ENCODE results near the gene PIK3R5. TPM values are rescaled to one million over a fixed set of nuclear protein-coding genes. Genes with fewer than 3 reads are reported as not detected.

PIK3R5 gene
- polyA plus RNA-seq, 1 experiment, result 0.02 TPM

- no peak for TF ChIP-seq CTCF (IDR thresholded peaks at IDR 0.05; ENCODE audit: insufficient read depth, low read depth, low read length)
- no peak for DNase-seq (ENCODE audit: low read depth)
- Histone ChIP-seq H3K27me3 (ENCODE audit: control insufficient read depth, insufficient read depth, low read length) (no peaks in the 10 kb centered on the region), H3K4me3 (ENCODE audit: low read depth, low read length) (no peak overlapping the region), H3K36me3 (ENCODE audit: control insufficient read depth, insufficient read depth, low read length) (no peaks in the 10 kb centered on the region)
- POLR2A ChIA-PET, result no interaction called here
- CTCF ChIA-PET, result interaction anchor here (0.6 to 1.1 kb wide), 2 partner anchors 30 to 632 kb away, joined by 4 read pairs; no protein-coding TSS in a partner anchor
These were observed 46.6 kb downstream of the PIK3R5 start for GRCh38 chr17:8918807-8919465.

GRCh38 chr17:8916466-8916865, 49.0 kb downstream of the PIK3R5 start:
- Histone ChIP-seq H3K4me3 (ENCODE audit: low read depth, low read length) (no peak overlapping the region), H3K36me3 (ENCODE audit: control insufficient read depth, insufficient read depth, low read length) (no peaks in the 10 kb centered on the region), H3K27me3 (ENCODE audit: control insufficient read depth, insufficient read depth, low read length) (peaks cover 2% of the 10 kb centered on the region; the same call in 1 of the 2 replicates)
- DNase-seq (ENCODE audit: low read depth), result no peak
- ChIA-PET CTCF (interaction anchor here (1.2 kb wide), 1 partner anchor 26 kb away, joined by 3 read pairs; no protein-coding TSS in a partner anchor), POLR2A (no interaction called here)
- no peak for TF ChIP-seq CTCF (IDR thresholded peaks at IDR 0.05; ENCODE audit: insufficient read depth, low read depth, low read length)

GRCh38 chr17:8914554-8914953, 51.0 kb downstream of the PIK3R5 start:
- Histone ChIP-seq H3K27me3 (ENCODE audit: control insufficient read depth, insufficient read depth, low read length) (peaks cover 4% of the 10 kb centered on the region; the same call in 1 of the 2 replicates), H3K36me3 (ENCODE audit: control insufficient read depth, insufficient read depth, low read length) (no peaks in the 10 kb centered on the region), H3K4me3 (ENCODE audit: low read depth, low read length) (no peak overlapping the region)
- ChIA-PET CTCF (interaction anchor here (1.7 kb wide), 1 partner anchor 19 kb away, joined by 5 read pairs; no protein-coding TSS in a partner anchor), POLR2A (no interaction called here)
- no peak for DNase-seq (ENCODE audit: low read depth)
- no peak for TF ChIP-seq CTCF (IDR thresholded peaks at IDR 0.05; ENCODE audit: insufficient read depth, low read depth, low read length)

GRCh38 chr17:8913879-8914278, 51.6 kb downstream of the PIK3R5 start:
- DNase-seq (ENCODE audit: low read depth), result no peak
- ChIA-PET CTCF (interaction anchor here (1.3 kb wide), 1 partner anchor 25 kb away, joined by 3 read pairs; no protein-coding TSS in a partner anchor), POLR2A (no interaction called here)
- TF ChIP-seq CTCF (IDR thresholded peaks at IDR 0.05; ENCODE audit: insufficient read depth, low read depth, low read length), result no peak
- H3K4me3 ChIP-seq (ENCODE audit: low read depth, low read length), result no peak overlapping the region
- peaks cover 5% of the 10 kb centered on the region; the same call in 1 of the 2 replicates for H3K27me3 ChIP-seq (ENCODE audit: control insufficient read depth, insufficient read depth, low read length)
- H3K36me3 ChIP-seq (ENCODE audit: control insufficient read depth, insufficient read depth, low read length), result no peaks in the 10 kb centered on the region

GRCh38 chr17:8913091-8913490, 52.4 kb downstream of the PIK3R5 start:
- CTCF ChIA-PET, result interaction anchor here (1.3 to 3.8 kb wide), 2 partner anchors 18 to 24 kb away, joined by 3 to 20 read pairs; no protein-coding TSS in a partner anchor

More at GRCh38 chr17:8913091-8913490, 52.4 kb downstream of the PIK3R5 start:
- DNase-seq (ENCODE audit: low read depth), result no peak
- H3K36me3 ChIP-seq (ENCODE audit: control insufficient read depth, insufficient read depth, low read length), result no peaks in the 10 kb centered on the region
- H3K27me3 ChIP-seq (ENCODE audit: control insufficient read depth, insufficient read depth, low read length), result peaks cover 5% of the 10 kb centered on the region; the same call in 1 of the 2 replicates
- POLR2A ChIA-PET, result no interaction called here
- TF ChIP-seq CTCF (IDR thresholded peaks at IDR 0.05; ENCODE audit: insufficient read depth, low read depth, low read length), result no peak
- H3K4me3 ChIP-seq (ENCODE audit: low read depth, low read length), result no peak overlapping the region
